ENCODE results near the gene E2F3. TPM values are rescaled to one million over a fixed set of nuclear protein-coding genes. Genes with fewer than 3 reads are reported as not detected.

Gene E2F3
- total RNA-seq, 1 experiment from 2014 or later = 30.2 TPM

DNA sequence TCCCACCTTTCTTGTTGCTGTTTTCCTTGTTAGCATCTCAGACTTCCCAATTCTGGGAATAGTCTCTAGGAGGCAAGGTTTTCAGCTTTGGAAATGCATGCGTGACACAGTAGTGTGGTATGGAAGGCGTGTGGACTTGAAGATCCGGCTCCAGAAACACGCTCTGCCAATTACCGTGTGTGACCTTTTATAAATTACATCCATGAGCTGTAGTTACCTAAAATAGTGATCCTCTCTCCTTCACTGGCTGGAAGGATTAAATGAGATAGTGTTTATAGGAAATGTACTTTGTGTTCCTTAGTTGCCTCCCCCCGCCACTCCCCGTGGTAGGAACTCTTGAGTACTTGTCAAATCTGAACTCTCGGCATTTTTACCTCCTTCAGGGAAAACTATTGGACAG, 13.0 kb downstream of the E2F3 start (continued):
- TF ChIP-seq, protein P1, sequence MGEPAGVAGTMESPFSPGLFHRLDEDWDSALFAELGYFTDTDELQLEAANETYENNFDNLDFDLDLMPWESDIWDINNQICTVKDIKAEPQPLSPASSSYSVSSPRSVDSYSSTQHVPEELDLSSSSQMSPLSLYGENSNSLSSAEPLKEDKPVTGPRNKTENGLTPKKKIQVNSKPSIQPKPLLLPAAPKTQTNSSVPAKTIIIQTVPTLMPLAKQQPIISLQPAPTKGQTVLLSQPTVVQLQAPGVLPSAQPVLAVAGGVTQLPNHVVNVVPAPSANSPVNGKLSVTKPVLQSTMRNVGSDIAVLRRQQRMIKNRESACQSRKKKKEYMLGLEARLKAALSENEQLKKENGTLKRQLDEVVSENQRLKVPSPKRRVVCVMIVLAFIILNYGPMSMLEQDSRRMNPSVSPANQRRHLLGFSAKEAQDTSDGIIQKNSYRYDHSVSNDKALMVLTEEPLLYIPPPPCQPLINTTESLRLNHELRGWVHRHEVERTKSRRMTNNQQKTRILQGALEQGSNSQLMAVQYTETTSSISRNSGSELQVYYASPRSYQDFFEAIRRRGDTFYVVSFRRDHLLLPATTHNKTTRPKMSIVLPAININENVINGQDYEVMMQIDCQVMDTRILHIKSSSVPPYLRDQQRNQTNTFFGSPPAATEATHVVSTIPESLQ (CRISPR knock-in tag; IDR thresholded peaks at IDR 0.05) = no peak
- TF ChIP-seq, protein P2, sequence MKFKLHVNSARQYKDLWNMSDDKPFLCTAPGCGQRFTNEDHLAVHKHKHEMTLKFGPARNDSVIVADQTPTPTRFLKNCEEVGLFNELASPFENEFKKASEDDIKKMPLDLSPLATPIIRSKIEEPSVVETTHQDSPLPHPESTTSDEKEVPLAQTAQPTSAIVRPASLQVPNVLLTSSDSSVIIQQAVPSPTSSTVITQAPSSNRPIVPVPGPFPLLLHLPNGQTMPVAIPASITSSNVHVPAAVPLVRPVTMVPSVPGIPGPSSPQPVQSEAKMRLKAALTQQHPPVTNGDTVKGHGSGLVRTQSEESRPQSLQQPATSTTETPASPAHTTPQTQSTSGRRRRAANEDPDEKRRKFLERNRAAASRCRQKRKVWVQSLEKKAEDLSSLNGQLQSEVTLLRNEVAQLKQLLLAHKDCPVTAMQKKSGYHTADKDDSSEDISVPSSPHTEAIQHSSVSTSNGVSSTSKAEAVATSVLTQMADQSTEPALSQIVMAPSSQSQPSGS (CRISPR knock-in tag; IDR thresholded peaks at IDR 0.05; ENCODE audit: borderline replicate concordance, low read depth) = no peak
- TF ChIP-seq, protein P3, sequence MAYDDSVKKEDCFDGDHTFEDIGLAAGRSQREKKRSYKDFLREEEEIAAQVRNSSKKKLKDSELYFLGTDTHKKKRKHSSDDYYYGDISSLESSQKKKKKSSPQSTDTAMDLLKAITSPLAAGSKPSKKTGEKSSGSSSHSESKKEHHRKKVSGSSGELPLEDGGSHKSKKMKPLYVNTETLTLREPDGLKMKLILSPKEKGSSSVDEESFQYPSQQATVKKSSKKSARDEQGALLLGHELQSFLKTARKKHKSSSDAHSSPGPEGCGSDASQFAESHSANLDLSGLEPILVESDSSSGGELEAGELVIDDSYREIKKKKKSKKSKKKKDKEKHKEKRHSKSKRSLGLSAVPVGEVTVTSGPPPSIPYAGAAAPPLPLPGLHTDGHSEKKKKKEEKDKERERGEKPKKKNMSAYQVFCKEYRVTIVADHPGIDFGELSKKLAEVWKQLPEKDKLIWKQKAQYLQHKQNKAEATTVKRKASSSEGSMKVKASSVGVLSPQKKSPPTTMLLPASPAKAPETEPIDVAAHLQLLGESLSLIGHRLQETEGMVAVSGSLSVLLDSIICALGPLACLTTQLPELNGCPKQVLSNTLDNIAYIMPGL (CRISPR knock-in tag; IDR thresholded peaks at IDR 0.05) = no peak
- no peak for TF ChIP-seq CREM (CRISPR knock-in tag; IDR thresholded peaks at IDR 0.05)
- no peak for TF ChIP-seq ZNF219 (CRISPR knock-in tag; IDR thresholded peaks at IDR 0.05; ENCODE audit: borderline replicate concordance)

DNA sequence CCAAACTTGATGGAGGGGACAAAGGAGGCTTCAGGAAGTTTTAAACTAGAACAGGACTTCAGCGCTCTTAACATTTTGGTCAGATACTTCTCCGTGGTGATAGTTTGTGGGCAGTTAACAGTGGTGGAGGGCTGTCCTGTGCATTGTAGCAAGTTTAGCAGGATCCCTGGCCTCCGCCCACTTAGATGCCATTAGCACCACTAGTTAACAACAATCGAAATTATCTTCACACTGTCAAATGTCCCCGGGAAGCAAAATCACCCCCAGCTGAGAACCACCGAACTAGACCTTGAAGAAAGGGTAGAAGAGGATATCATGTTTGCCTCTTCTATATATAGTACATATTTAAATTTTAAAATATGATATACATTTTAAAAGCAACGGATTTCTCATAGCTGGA, 13.6 kb downstream of the E2F3 start:
- Mint-ChIP-seq H3K27me3 (ENCODE audit: low read depth) (no peaks in the 10 kb centered on the region), H3K4me3 (no peak overlapping the region), H3K9me3 (no peaks in the 10 kb centered on the region), H3K4me1 (peaks cover 64% of the 10 kb centered on the region), H3K36me3 (0 out of 2 replicates have a peak, but pooled peaks cover 4% of the 10 kb centered on the region), H3K27ac (no peak overlapping the region)
- ChIA-PET POLR2A (no interaction called here), CTCF (no interaction called here)
- ATAC-seq (no peak), DNase-seq (ENCODE audit: low spot score) (no peak)
- TF ChIP-seq TCF7 (CRISPR knock-in tag; IDR thresholded peaks at IDR 0.05; ENCODE audit: low read depth) (no peak), ESRRA (CRISPR knock-in tag; IDR thresholded peaks at IDR 0.05; ENCODE audit: borderline replicate concordance) (no peak), SP1 (CRISPR knock-in tag; conservative IDR thresholded peaks at IDR 0.05) (no peak), CREM (CRISPR knock-in tag; IDR thresholded peaks at IDR 0.05) (no peak), TEAD4 (CRISPR knock-in tag; IDR thresholded peaks at IDR 0.05) (no peak)
- TF ChIP-seq, protein P4, sequence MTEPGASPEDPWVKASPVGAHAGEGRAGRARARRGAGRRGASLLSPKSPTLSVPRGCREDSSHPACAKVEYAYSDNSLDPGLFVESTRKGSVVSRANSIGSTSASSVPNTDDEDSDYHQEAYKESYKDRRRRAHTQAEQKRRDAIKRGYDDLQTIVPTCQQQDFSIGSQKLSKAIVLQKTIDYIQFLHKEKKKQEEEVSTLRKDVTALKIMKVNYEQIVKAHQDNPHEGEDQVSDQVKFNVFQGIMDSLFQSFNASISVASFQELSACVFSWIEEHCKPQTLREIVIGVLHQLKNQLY (CRISPR knock-in tag; IDR thresholded peaks at IDR 0.05) = no peak
- TF ChIP-seq, protein P5, sequence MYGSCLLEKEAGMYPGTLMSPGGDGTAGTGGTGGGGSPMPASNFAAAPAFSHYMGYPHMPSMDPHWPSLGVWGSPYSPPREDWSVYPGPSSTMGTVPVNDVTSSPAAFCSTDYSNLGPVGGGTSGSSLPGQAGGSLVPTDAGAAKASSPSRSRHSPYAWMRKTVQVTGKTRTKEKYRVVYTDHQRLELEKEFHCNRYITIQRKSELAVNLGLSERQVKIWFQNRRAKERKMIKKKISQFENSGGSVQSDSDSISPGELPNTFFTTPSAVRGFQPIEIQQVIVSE (CRISPR knock-in tag; IDR thresholded peaks at IDR 0.05; ENCODE audit: borderline replicate concordance) = no peak

DNA sequence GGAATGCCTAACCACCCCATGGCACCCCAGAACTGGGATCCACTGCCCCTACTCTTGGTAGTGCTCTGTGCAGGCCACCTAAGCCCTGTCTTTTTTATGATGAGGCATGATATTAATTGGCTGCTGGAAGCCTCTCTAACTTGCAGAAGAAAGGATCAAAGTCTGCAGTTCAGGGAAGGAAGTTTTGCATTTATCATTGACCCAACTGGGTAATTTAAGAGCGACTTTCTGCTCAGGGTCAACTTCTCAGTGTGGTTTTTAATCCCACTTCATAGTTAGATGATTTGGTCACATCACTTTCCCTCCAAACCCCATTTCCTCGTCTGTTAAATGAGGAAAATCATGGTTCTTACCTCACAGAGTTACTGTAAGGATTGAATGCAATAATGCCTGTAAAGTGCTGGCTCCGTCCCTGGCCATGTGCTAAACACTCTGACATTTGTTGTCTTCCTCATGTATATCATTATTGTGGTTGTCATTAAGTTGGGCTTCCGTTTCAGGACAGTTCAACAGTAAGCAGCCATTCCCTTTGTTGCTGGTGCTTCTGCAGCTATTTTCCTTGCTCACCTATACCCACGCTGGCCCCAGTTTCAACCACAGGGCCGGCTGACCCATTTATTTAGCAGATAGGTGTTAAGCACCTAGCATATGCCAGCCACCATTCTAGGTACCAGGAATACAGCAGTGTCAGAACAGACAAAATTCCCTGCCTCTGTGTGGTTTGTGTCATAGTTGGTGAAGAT, 14.2 kb downstream of the E2F3 start:
- Mint-ChIP-seq H3K9me3 (peaks cover 1% of the 10 kb centered on the region; the same call in 1 of the 2 replicates), H3K27ac (no peak overlapping the region; the same call in 1 of the 2 replicates), H3K4me1 (peaks cover 63% of the 10 kb centered on the region), H3K36me3 (peaks cover 6% of the 10 kb centered on the region), H3K4me3 (no peak overlapping the region), H3K27me3 (ENCODE audit: low read depth) (no peaks in the 10 kb centered on the region)
- no peak for TF ChIP-seq ZNF232 (CRISPR knock-in tag; IDR thresholded peaks at IDR 0.05)
- TF ChIP-seq CREM (CRISPR knock-in tag; IDR thresholded peaks at IDR 0.05) = no peak
- TF ChIP-seq, protein P6, sequence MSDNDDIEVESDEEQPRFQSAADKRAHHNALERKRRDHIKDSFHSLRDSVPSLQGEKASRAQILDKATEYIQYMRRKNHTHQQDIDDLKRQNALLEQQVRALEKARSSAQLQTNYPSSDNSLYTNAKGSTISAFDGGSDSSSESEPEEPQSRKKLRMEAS (CRISPR knock-in tag; IDR thresholded peaks at IDR 0.05) = no peak
- ChIA-PET CTCF (no interaction called here), POLR2A (interaction anchor here (0.6 kb wide), 1 partner anchor 12 kb away, joined by 3 read pairs; no protein-coding TSS in a partner anchor)
- ATAC-seq (no peak), DNase-seq (ENCODE audit: low spot score) (no peak)

Measured in WTC11 (cell line).